Karpas-422 (cell line): ENCODE data around the gene PLSCR5. TPM values are rescaled to one million over a fixed set of nuclear protein-coding genes. Genes with fewer than 3 reads are reported as not detected.

Experiments used
- DNase-seq: peaks from one replicate; pipeline ENCODE4 v3.0.0-alpha.2; 2015
- H2AFZ ChIP-seq: fragments of 200-600 bp; sonication (generic); 2 replicates; pipeline ENCODE4 v1.6.1; 2014; ENCODE audit warnings: antibody characterized with exemption, low read length, mixed read lengths
- H3K27ac ChIP-seq: fragments of 200-600 bp; sonication (generic); 2 replicates; pipeline ENCODE4 v1.5.1; 2014; ENCODE audit warnings: mild to moderate bottlenecking, low read length, moderate library complexity
- H3K27me3 ChIP-seq: fragments of 200-600 bp; sonication (generic); 2 replicates; pipeline ENCODE4 v1.6.1; 2014; ENCODE audit warnings: low read length, mixed read lengths
- H3K36me3 ChIP-seq: fragments of 200-600 bp; sonication (generic); 2 replicates; pipeline ENCODE4 v1.6.1; 2014; ENCODE audit warnings: low read length, mixed read lengths; ENCODE audit not compliant: insufficient read depth
- H3K4me1 ChIP-seq: fragments of 200-600 bp; sonication (generic); 2 replicates; pipeline ENCODE4 v1.6.1; 2014; ENCODE audit warnings: mild to moderate bottlenecking, low read length, mixed read lengths
- H3K4me2 ChIP-seq: fragments of 200-600 bp; sonication (generic); 2 replicates; pipeline ENCODE4 v1.6.1; 2014; ENCODE audit warnings: low read length, low read depth, mild to moderate bottlenecking; ENCODE audit not compliant: poor library complexity, severe bottlenecking
- H3K4me3 ChIP-seq: fragments of 200-600 bp; sonication (generic); 2 replicates; pipeline ENCODE4 v1.5.1; 2014; ENCODE audit warnings: mild to moderate bottlenecking, antibody characterized with exemption, low read length, mixed read lengths
- H3K79me2 ChIP-seq: fragments of 200-600 bp; sonication (generic); 2 replicates; pipeline ENCODE4 v1.6.1; 2014; ENCODE audit warnings: mild to moderate bottlenecking, low read length, mixed read lengths
- H3K9ac ChIP-seq: fragments of 200-600 bp; sonication (generic); 2 replicates; pipeline ENCODE4 v1.6.0; 2014; ENCODE audit warnings: low read length
- H3K9me2 ChIP-seq: fragments of 200-600 bp; sonication (generic), shearing (Covaris generic); replicated peaks from 2 replicates; pipeline ENCODE4 v1.6.0; 2014; ENCODE audit warnings: mild to moderate bottlenecking, low read length, moderate library complexity; ENCODE audit not compliant: insufficient read depth
- H3K9me3 ChIP-seq: fragments of 300-700, 200-600 bp; sonication (generic); 2 replicates; pipeline ENCODE4 v1.6.1; 2014; ENCODE audit warnings: low read length, mixed read lengths
- H4K20me1 ChIP-seq: fragments of 200-600 bp; sonication (generic); 2 replicates; pipeline ENCODE4 v1.6.1; 2014; ENCODE audit warnings: mild to moderate bottlenecking, antibody characterized with exemption, low read length, low read depth; ENCODE audit not compliant: insufficient read depth
- total RNA-seq: library from RNA; depleted of rRNA; stranded (reverse); fragments of >200 nt; shearing (Covaris generic); gene quantifications from 2 replicates; pipeline ENCODE4 v1.2.3, GENCODE V29; 2014; ENCODE audit warnings: low replicate concordance

Gene PLSCR5
- total RNA-seq, 1 experiment from 2014 or later = not detected

DNA sequence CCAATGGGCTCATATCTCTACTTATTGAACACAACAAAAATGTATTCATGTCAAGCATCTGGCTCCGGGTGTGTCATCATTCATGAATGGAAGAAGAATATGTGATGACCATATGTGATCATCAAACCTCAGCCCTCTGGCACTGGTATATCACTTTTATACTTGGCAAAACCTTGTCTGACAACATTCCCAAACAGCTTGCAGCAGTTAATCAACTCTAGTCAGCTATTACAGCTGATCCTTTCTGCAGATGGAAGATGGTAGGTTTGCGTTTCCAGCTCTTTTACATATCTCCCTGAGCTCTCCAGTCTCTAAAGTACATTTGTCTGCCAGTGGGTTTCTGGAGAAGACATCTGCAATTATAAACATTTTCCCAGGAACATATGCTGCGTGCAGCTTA, 6.6 kb downstream of the PLSCR5 start:
- Histone ChIP-seq H3K9me3 (no peaks in the 10 kb centered on the region), H3K27ac (no peak overlapping the region), H3K4me2 (no peak overlapping the region), H2AFZ (no peak overlapping the region), H3K9ac (no peak overlapping the region), H3K4me3 (no peak overlapping the region), H3K4me1 (no peaks in the 10 kb centered on the region), H3K9me2 (no peaks in the 10 kb centered on the region), H3K36me3 (no peaks in the 10 kb centered on the region), H3K27me3 (no peaks in the 10 kb centered on the region), H3K79me2 (no peaks in the 10 kb centered on the region), H4K20me1 (no peaks in the 10 kb centered on the region)
- no peak for DNase-seq

DNA sequence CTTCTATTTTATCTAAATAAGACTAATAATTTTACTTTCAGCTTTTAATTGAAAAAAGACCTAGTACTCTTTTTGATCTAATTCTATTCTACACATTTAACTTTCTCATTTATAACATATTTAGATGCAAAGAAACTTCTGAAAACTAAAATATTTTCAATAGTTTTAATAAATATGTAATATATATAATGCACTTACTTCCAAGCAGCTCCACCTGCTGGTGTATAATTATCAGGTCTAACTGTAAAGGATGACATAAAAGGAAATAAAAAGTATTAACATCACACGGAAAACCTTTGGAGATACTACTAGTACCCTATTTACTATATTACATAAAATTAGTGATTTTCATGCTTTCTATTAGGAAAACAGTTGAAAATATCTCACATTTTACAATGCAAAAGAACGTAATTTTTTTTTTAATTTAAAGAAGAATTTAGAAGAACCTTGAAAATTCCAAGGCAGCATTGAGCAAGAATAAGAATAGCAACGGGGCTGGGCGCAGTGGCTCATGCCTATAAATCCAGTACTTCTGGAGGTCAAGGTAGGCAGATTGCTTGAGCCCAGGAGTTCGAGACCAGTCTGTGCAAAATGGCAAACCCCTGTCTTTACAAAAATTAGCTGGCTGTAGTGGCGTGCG, 10.2 kb downstream of the PLSCR5 start:
- H2AFZ ChIP-seq = no peak overlapping the region
- no peaks in the 10 kb centered on the region for H3K4me1 ChIP-seq
- peak; percentile 50 for DNase-seq

DNA sequence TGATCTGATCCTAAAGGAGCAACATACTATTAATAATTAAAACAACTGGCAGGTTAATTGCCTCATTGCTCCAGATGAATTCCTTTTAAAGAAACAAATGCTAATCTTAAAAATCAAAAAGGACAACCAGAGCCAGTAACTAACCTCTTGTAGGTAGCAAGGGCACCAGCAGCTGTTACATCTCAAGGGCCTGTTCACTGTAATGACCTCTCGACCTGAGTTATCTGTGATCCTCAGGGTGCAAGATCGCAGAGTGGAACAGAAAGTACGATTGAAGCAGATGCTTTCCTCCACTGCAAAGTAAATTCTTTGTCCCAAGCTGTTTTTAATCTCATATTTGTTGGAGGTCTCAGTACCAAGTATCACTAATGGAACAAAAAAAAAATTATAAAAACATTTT, 11.4 kb downstream of the PLSCR5 start:
- Histone ChIP-seq H3K4me2 (no peak overlapping the region), H3K9ac (no peak overlapping the region), H3K27ac (no peak overlapping the region), H3K9me3 (no peaks in the 10 kb centered on the region), H2AFZ (no peak overlapping the region), H4K20me1 (no peaks in the 10 kb centered on the region), H3K79me2 (no peaks in the 10 kb centered on the region), H3K27me3 (no peaks in the 10 kb centered on the region), H3K4me3 (no peak overlapping the region), H3K4me1 (no peaks in the 10 kb centered on the region), H3K9me2 (no peaks in the 10 kb centered on the region), H3K36me3 (no peaks in the 10 kb centered on the region)
- no peak for DNase-seq

More for the DNA sequence above, 10.2 kb downstream of the PLSCR5 start:
- Histone ChIP-seq H3K4me2 (no peak overlapping the region), H3K9ac (no peak overlapping the region), H3K9me2 (no peaks in the 10 kb centered on the region), H3K9me3 (no peaks in the 10 kb centered on the region), H3K27ac (no peak overlapping the region), H4K20me1 (no peaks in the 10 kb centered on the region), H3K27me3 (no peaks in the 10 kb centered on the region), H3K36me3 (no peaks in the 10 kb centered on the region), H3K4me3 (no peak overlapping the region), H3K79me2 (no peaks in the 10 kb centered on the region)

DNA sequence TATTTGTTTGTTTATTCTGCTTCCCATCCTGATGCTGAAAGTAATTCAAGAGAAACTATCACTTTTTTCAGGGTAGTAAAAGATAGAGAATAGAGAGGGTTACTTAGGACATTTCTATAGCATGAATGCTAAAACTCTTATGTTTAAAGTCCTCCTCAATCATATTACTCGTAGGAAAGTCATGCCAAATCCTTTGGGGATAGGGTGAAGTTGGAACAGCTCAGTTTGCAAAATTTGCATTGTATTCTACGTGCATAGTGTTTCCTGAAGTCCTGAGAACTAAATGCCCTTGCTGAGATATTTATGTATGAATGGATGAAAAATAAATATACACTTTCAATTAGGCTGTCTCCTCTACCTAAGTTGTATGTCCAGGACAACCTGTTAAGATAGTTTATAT, 14.6 kb downstream of the PLSCR5 start:
- Histone ChIP-seq H3K27me3 (no peaks in the 10 kb centered on the region), H3K36me3 (no peaks in the 10 kb centered on the region), H3K4me3 (no peak overlapping the region), H3K9ac (no peak overlapping the region), H2AFZ (no peak overlapping the region), H3K4me1 (peaks cover 4% of the 10 kb centered on the region; the same call in 1 of the 2 replicates), H3K79me2 (no peaks in the 10 kb centered on the region), H3K9me3 (no peaks in the 10 kb centered on the region), H4K20me1 (no peaks in the 10 kb centered on the region), H3K4me2 (no peak overlapping the region), H3K27ac (no peak overlapping the region), H3K9me2 (no peaks in the 10 kb centered on the region)
- DNase-seq = no peak

DNA sequence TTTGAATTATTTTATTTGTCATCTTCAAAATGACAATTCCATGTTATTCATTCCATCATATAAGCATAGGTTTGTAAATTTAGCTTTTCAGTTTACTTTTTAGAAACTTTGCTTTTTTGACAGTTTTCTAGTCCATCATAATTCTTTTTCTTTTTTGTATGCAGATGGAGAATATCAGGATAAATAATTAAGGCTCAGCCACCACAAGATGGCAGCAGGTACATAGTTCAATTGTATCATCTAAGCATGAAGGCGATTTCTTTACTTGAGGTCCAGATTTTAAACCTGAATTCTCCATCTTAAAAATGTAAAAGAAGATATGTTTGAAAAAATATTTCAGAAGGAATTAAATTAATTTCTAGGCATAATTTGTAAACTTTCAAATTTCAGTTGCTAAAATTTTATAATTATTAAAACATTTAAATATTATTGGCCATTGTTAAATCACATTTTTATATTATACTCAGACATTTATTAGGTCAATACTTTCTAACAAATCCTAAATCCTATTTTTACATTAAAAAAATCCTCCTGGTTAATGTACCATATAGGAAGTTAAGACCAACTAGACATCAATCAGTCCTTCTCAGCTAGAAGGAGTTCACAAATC, 15.1 kb downstream of the PLSCR5 start:
- Histone ChIP-seq H3K4me1 (peaks cover 4% of the 10 kb centered on the region; the same call in 1 of the 2 replicates), H3K36me3 (no peaks in the 10 kb centered on the region), H3K79me2 (no peaks in the 10 kb centered on the region), H3K9me3 (no peaks in the 10 kb centered on the region), H3K9me2 (no peaks in the 10 kb centered on the region), H3K4me2 (no peak overlapping the region), H3K27ac (no peak overlapping the region), H3K27me3 (no peaks in the 10 kb centered on the region), H3K4me3 (no peak overlapping the region), H4K20me1 (no peaks in the 10 kb centered on the region), H3K9ac (no peak overlapping the region), H2AFZ (no peak overlapping the region)
- DNase-seq = peak; percentile 68

DNA sequence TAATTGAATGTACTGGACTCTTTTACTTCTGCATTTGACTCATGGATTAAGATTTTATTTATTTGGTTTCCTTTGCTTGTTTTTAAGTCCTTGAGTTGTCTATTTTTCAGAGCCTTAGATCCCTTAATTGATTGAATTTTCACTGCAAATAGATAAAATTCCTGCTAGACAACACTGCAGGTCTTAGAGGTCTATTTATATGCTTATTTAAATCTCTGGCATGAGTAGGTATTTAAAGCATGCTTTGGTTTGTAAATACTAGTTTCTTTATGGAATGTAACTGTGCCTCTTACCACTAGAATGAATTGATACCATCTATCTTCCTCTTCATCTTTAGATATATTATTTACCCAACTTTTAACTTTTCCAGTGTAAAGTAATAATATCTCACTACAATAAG, 20.0 kb downstream of the PLSCR5 start:
- no peaks in the 10 kb centered on the region for H3K27me3 ChIP-seq
- H3K9ac ChIP-seq = no peak overlapping the region
- no peak overlapping the region for H2AFZ ChIP-seq

DNA sequence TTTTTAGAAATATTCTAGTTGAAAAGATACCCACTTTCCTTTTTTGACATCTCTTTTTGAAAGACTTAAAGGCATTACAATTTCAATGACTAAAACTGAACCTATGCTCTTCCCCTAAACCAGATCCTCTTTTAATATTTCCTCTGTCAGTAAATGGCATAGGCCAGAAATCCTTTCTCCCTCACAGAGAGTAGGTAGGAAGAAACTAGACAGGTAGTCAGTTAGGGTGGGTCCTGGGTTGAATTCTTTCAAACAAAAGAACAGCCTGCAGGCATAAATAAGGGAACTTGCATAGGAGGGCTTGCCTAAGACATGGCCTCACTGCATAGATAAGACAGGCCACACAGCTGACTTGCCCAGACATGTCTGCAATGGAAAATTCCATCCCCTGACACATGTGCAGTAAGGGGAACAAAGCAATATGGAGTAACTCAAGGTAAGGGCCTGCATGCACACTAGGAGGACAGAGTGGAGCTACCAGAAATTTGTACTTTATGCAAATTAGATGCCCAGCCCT, 23.1 kb downstream of the PLSCR5 start:
- Histone ChIP-seq H3K4me1 (no peaks in the 10 kb centered on the region), H3K79me2 (no peaks in the 10 kb centered on the region), H3K27ac (no peak overlapping the region), H3K9me2 (no peaks in the 10 kb centered on the region), H4K20me1 (no peaks in the 10 kb centered on the region), H3K4me3 (no peak overlapping the region), H3K4me2 (no peak overlapping the region), H3K9ac (no peak overlapping the region), H3K9me3 (no peaks in the 10 kb centered on the region), H3K27me3 (no peaks in the 10 kb centered on the region), H3K36me3 (no peaks in the 10 kb centered on the region), H2AFZ (no peak overlapping the region)
- no peak for DNase-seq

More for the DNA sequence above, 20.0 kb downstream of the PLSCR5 start:
- Histone ChIP-seq H3K36me3 (no peaks in the 10 kb centered on the region), H3K4me1 (peaks cover 4% of the 10 kb centered on the region; the same call in 1 of the 2 replicates), H3K9me3 (no peaks in the 10 kb centered on the region), H3K9me2 (no peaks in the 10 kb centered on the region), H3K4me2 (no peak overlapping the region), H3K79me2 (no peaks in the 10 kb centered on the region), H3K4me3 (no peak overlapping the region), H4K20me1 (no peaks in the 10 kb centered on the region), H3K27ac (no peak overlapping the region)
- DNase-seq = no peak

DNA sequence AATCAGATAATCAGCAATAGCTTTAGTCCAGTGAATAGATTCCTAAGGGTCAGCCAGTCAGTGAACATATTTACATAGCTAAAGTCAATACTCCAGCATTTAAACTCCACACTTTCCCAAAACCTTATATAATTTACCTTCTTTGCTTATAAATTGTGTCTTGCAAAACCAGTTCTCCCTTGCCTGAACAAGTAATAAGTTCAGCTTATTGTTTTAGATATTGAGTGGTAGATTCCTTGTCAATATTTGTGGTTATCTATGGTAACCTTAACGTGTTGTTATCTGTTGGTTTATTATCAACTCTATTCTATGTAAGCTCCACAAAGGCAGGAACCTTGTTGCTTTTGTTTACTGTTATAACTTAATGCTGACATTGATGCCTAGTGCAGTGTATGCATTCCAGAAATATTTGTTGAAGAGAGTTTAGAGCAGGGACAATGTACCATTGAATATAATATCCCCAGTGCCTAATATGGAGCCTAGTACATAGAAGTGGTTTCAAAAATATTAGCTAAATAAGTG, 24.0 kb downstream of the PLSCR5 start:
- no peak for DNase-seq
- Histone ChIP-seq H3K9me2 (no peaks in the 10 kb centered on the region), H3K9ac (no peak overlapping the region), H3K4me2 (no peak overlapping the region), H3K27ac (no peak overlapping the region), H3K79me2 (no peaks in the 10 kb centered on the region), H3K4me1 (no peaks in the 10 kb centered on the region), H3K36me3 (no peaks in the 10 kb centered on the region), H3K27me3 (no peaks in the 10 kb centered on the region), H2AFZ (no peak overlapping the region), H3K9me3 (no peaks in the 10 kb centered on the region), H4K20me1 (no peaks in the 10 kb centered on the region), H3K4me3 (no peak overlapping the region)
